NCI-H146 treated with DMSO at 0.1 percent for 48 hours (cell line): Measurements from ENCODE around the gene KRT9.
"Not testable (repeated sequence)": the region's sequence is repeated elsewhere in the genome, so short reads cannot be mapped to it uniquely, and the experiment has no call there.

ENCODE experiments used
- DNase-seq: peaks from one replicate; lab custom pipeline; 2025; ENCODE audit not compliant: unreplicated experiment; lab: John Stamatoyannopoulos, UW

KRT9 gene, protein sequence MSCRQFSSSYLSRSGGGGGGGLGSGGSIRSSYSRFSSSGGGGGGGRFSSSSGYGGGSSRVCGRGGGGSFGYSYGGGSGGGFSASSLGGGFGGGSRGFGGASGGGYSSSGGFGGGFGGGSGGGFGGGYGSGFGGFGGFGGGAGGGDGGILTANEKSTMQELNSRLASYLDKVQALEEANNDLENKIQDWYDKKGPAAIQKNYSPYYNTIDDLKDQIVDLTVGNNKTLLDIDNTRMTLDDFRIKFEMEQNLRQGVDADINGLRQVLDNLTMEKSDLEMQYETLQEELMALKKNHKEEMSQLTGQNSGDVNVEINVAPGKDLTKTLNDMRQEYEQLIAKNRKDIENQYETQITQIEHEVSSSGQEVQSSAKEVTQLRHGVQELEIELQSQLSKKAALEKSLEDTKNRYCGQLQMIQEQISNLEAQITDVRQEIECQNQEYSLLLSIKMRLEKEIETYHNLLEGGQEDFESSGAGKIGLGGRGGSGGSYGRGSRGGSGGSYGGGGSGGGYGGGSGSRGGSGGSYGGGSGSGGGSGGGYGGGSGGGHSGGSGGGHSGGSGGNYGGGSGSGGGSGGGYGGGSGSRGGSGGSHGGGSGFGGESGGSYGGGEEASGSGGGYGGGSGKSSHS

DNA sequence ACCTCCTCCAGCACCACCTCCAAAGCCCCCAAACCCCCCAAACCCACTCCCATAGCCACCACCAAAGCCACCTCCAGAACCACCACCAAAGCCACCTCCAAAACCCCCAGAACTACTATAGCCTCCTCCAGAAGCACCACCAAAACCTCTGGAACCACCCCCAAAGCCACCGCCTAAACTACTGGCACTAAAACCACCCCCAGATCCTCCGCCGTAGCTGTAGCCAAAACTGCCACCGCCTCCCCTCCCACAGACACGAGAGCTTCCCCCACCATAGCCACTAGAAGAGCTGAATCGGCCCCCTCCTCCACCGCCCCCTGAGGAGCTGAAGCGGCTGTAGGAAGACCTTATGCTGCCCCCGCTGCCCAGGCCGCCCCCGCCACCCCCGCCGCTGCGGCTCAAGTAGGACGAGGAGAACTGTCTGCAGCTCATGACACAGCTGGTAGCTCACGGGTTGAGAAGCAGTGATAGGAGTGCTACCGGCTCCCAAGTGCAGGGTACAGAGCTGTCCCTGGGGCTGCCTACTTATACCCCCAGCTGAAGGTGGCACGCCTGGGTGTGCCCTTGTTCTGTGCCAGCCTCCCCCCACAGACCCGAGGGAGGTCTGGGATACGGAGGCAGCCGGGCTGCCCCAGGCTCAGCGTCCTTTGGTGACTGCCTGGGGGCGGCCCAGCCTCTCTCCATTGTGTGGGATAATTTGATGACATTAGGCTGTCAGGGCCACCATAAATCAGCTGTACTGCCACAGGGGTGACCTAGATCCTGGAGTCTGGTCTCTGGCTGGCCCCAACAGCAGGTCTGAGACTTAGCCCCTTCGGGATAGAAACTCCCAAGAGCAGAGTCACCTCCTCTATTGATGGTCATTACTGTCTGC lies at the start of gene KRT9:
TSS of gene KRT9 (minus strand) at position 499 of the 874 bp plus-strand sequence. CDS start at position 432, 67 bp downstream.
- DNase-seq, result peak; percentile 60

DNA sequence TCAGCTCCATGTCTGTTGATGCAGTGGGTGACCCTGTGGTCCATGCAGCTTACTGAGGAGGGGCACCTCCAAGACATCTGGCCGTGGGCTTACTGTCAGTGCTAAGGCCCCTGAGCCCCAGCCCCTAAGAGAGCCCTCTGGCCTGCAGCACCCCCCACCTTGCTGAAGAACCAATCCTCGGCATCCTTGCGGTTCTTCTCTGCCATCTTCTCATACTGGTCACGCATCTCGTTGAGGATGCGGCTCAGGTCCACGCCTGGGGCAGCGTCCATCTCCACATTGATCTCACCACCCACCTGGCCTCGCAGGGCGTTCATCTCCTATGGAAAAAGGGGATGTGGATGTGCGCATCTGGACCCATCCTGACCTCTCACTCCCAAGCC lies 49.6 kb upstream of the KRT9 start:
- not testable (repeated sequence) for DNase-seq

DNA sequence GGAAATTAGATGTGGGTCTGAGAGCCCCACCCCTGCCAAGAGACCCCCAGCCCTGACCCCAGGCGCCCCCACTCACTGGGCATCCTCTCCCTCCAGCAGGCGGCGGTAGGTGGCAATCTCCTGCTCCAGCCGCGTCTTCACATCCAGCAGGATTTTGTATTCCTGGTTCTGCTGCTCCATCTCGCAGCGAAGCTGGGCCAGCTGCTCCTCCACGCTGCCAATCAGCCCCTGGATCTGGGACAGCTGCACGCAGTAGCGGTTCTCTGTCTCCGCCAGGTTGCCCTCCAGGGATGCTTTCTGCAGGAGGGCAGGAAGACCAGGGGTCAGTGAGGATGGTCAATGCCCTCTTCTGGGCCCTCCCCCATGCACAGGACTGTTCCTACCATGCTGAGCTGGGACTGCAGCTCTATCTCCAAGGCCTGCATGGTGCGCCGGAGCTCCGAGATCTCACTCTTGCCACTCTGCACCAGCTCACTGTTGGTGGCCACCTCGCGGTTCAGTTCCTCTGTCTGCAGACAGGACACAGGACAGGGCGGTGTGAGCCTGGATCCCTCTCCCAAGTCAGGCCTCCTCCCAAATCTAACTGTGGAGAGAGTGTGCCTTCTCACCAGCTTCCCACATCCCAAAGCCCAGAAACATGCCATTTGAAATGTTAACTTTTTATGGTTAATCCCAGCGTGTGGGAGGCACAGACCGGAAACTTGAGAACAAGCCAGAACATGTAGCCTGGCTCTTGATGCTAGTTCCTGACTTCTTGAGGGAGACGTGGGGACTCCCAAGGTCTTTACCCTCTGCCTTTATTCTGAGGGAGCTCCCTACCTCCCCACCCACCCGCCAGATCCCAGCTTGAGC lies 49.0 kb upstream of the KRT9 start:
- no peak for DNase-seq

DNA sequence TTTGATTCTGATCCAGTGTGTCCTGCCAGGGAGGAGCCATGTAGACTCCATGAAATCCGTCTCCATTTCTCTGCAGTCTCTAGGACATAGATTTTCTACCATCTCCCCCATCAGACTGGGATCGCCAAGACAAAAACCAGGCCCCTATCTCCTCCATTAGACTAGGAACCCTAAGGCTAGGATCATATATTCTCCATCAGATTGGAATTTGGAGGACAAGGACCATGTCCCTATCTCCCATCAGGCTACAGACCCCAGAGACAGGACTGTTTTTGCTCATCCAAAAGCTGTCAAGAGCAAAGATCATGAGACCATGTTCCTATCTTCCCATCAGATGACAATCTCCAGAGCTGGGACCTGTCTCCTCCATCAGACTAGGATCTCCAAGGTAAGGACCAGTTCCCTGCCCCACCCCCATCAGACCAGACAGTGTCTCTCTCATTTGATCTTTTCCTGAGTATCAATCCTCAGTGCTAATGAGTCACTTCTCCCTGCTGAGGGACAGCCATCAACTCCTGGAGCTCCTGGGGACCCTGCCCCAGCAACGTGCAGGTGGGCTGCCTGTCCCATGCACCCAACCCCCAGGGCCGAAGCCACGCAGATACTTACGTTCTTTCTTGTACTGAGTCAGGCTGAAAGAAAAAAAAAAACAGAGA lies 48.2 kb upstream of the KRT9 start:
- DNase-seq, result not testable (repeated sequence)

DNA sequence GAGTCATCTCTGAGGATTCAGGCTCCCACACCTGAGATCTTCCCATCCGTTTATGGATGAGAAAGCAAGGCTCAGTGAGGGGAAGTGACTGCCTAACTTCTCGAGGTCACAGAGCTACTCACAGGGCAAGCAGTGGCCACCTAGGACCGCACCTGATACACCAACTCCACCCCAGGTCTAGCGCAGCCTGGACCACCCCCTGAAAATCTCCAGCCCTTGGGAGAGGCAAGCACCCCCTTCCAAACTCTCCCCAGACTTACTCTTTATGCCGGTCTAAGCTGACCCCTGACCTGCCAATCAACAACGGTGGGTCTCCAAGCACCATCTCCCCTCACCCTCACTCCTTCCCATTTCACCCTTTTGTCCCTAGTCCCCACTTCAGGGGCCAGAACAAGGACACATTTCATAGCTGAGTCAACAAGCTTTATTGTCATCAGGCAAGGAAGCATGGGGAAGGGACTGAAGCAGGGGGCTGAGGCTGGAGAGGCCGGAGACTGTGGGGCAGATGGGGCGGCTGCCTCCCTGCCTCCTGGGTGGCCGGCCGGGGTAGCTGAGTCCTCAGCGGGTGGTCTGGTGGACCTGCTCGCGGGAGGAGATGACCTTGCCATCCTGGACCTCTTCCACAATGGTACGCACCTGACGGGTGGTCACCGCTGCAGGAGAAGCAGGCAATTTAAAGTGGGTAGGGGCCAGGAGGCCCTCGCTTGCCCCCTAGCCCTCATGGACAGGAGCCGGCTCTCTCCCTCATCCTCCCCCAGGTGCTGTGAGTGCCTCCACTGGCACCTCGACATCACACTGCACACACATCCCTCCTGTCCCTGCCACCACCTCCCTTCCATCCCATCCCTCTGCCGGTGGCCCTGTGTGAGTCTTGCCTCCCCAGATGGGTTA lies 47.4 kb upstream of the KRT9 start:
- no peak for DNase-seq

DNA sequence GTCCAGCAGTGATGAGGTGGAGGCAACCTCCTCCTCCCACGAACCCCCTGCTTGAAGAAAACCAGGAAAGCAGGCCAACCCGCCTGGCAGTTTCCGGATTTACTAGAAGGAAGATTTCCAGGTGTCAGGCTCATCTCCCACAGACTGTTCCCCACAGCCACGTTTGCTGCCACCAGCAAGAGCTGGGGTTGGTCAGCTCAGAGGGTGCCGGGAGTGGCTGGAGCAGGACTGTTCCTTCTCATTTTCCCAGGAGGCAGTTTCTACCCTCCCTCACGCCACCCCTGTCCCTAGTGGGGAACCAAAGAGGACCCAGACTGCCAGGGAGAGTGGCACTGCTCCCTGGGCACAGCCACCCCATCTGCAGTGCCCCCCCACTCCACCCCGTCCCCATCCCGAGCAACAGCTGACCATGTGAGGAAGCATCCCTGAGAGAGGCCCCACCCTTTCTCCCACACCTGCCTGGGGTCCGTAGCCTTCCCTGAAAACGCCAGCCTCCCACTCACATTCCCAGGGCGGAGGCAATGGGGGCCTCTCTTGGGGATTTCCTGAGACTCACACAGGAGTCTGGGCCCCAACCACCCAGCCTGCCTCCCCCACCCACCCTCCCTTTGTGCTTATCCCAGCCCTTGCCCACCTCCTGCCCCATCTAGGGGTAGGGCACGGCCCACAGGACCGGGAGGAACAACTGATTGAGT lies 46.6 kb upstream of the KRT9 start:
- no peak for DNase-seq

- no peak for DNase-seq
Observed at GRCh38 chr17:41617698-41618097, 45.8 kb upstream of the KRT9 start.

DNA sequence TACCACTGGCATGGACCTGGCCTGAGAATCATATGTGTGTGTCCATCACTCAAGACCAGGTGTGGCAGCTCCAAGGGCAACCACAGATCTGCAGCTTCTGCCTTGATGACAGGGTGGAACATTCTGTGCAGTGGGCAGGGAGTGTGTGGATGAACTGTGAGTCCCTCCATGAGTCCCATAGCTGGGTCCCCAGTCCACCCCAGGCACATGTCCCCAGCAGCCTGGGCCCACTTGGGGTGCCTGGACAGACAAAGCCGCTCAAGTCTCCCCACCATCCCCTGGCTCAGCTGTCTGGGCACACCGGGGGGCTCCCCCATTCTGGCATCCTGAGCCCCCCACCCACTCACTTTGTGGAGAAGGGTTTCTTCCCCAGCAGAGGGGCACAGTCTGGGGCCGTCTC lies 45.3 kb upstream of the KRT9 start:
- no peak for DNase-seq

DNA sequence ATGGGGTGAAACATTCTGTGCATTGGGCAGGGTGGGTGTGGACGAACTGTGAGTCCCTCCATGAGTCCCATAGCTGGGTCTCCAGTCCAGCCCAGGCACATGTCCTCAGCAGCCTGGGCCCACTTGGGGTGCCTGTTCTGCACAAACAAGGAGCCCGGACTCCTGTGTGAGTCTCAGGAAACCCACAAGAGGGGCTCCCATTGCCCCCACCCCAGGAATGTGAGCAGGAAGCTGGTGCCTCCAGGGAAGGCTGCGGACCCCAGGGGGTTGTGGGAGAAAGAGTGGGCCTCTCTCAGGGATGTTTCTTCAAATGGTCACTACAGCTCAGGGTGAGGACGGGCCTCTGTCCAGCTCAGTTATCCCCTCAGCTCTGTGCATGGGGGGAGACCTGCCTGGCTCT lies 44.6 kb upstream of the KRT9 start:
- DNase-seq, result not testable (repeated sequence)

DNA sequence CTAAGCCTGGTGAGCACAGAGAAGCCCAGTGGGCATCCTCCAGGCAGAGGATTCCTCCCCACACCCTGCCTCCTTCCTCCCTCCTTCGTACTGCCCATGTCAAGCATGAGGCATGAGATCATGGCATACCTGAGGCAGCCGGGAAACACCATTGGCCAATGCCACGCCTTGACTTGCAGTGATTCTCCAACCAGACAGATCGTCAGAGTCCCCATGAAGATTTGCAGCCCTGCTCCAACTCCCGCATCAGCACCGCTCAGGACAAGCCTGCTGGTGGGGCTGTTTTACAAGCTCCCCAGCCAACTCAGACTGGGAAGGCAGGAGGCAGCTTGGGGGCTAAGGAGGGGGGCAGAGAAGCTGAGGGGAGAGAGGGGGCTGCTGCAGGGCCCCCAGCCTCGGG lies 43.6 kb upstream of the KRT9 start:
- DNase-seq, result peak; percentile 26

- not testable (repeated sequence) for DNase-seq
Observed at GRCh38 chr17:41614767-41615166, 42.9 kb upstream of the KRT9 start.

GRCh38 chr17:41614098-41614497 lies 42.2 kb upstream of the KRT9 start:
- DNase-seq, result no peak

- DNase-seq, result no peak
Observed at GRCh38 chr17:41613277-41614082, 41.6 kb upstream of the KRT9 start.

- DNase-seq, result not testable (repeated sequence)
Observed at GRCh38 chr17:41612376-41613160, 40.7 kb upstream of the KRT9 start, which contains the start of gene KRT16. KRT16 (minus strand) TSS chr17:41612767; CDS start chr17:41612688, 79 bp downstream.

- no peak for DNase-seq
Observed at GRCh38 chr17:41610965-41611640, 39.2 kb upstream of the KRT9 start.

- DNase-seq, result not testable (repeated sequence)
Observed at GRCh38 chr17:41610061-41610517, 38.2 kb upstream of the KRT9 start.
